ENCODE data around the gene MRPL55. TPM values are rescaled to one million over a fixed set of nuclear protein-coding genes. Genes with fewer than 3 reads are reported as not detected.
A peak's percentile ranks its signal among the peaks of the same experiment; 100 is the strongest.

MRPL55 gene
- total RNA-seq, 1 experiment from 2014 or later: 60.4 TPM

- BruUV-seq (replicated peaks): no TSS peak
- H3K27me3 ChIP-seq (replicated peaks; ENCODE audit: insufficient read depth, low read depth, low read length, poor library complexity): no peaks in the 10 kb centered on the region
- TF ChIP-seq EZH2 (IDR thresholded peaks at IDR 0.05; ENCODE audit: borderline replicate concordance, low read depth, low read length, poor library complexity, severe bottlenecking) (no peak), CTCF (conservative IDR thresholded peaks at IDR 0.05; ENCODE audit: low read depth, low read length) (no peak)
- ChIA-PET CTCF (no interaction called here), POLR2A (ENCODE audit: low non-redundant PET) (no interaction called here)
- H3K4me1 ChIP-seq (ENCODE audit: insufficient read depth, low read length, poor library complexity, severe bottlenecking): no peaks in the 10 kb centered on the region
- peaks cover 8% of the 10 kb centered on the region for H3K9me3 ChIP-seq (ENCODE audit: low read depth, low read length, poor library complexity, severe bottlenecking)
- H3K4me3 ChIP-seq (ENCODE audit: low read depth, low read length, poor library complexity, severe bottlenecking): no peak overlapping the region
- no peaks in the 10 kb centered on the region for H3K36me3 ChIP-seq (ENCODE audit: insufficient read depth, low read length, poor library complexity, severe bottlenecking)
- intact Hi-C loops (cut with micrococcal nuclease; ENCODE audit: unreplicated experiment): no loop called here
- DNase-seq (ENCODE audit: low spot score): no peak
- H3K27ac ChIP-seq (ENCODE audit: low read depth, low read length, poor library complexity, severe bottlenecking): no peak overlapping the region
These were observed 14.4 kb upstream of the MRPL55 start for GRCh38 chr1:228123505-228123904.

- Histone ChIP-seq H3K4me1 (ENCODE audit: insufficient read depth, low read length, poor library complexity, severe bottlenecking) (no peaks in the 10 kb centered on the region), H3K27me3 (replicated peaks; ENCODE audit: insufficient read depth, low read depth, low read length, poor library complexity) (no peaks in the 10 kb centered on the region), H3K9me3 (ENCODE audit: low read depth, low read length, poor library complexity, severe bottlenecking) (peaks cover 13% of the 10 kb centered on the region), H3K36me3 (ENCODE audit: insufficient read depth, low read length, poor library complexity, severe bottlenecking) (no peaks in the 10 kb centered on the region), H3K27ac (ENCODE audit: low read depth, low read length, poor library complexity, severe bottlenecking) (no peak overlapping the region), H3K4me3 (ENCODE audit: low read depth, low read length, poor library complexity, severe bottlenecking) (no peak overlapping the region)
- DNase-seq (ENCODE audit: low spot score): no peak
- intact Hi-C loops (cut with micrococcal nuclease; ENCODE audit: unreplicated experiment): no loop called here
- POLR2A ChIA-PET (ENCODE audit: low non-redundant PET): no interaction called here
- no TSS peak for BruUV-seq (replicated peaks)
- CTCF ChIA-PET: no interaction called here
- TF ChIP-seq EZH2 (IDR thresholded peaks at IDR 0.05; ENCODE audit: borderline replicate concordance, low read depth, low read length, poor library complexity, severe bottlenecking) (no peak), CTCF (conservative IDR thresholded peaks at IDR 0.05; ENCODE audit: low read depth, low read length) (no peak)
These were observed 13.9 kb upstream of the MRPL55 start for GRCh38 chr1:228122921-228123441.

DNA sequence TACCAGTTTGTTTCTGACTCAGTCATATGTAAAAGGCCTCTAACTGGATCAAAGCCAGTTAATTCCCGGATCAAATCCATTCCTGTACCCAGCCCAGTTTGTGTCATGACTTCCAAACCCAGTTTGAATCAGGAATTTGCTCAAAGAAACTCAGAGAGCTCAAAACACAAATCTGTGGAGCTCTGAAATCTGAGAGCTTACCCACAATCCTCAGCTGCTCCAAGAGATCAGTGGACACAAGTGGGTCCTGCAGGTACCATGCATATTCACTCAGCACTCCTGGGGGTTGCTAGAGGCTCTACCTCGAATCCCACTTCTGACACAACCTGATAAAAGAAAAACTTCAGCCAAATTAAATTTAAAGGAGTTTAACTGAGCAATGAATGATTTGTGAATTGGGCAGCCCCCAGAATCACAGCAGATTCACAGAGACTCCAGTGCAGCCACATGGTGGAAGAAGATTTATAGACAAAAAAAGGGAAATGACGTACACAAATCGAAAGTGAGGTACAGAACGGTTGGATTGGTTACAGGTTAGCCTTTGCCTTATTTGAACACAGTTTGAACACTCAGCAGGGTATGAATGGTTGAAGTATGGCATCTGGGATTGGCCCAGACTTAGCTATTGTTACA lies 11.9 kb upstream of the MRPL55 start:
- Histone ChIP-seq H3K27ac (ENCODE audit: low read depth, low read length, poor library complexity, severe bottlenecking) (no peak overlapping the region), H3K27me3 (replicated peaks; ENCODE audit: insufficient read depth, low read depth, low read length, poor library complexity) (no peaks in the 10 kb centered on the region), H3K4me3 (ENCODE audit: low read depth, low read length, poor library complexity, severe bottlenecking) (no peak overlapping the region), H3K4me1 (ENCODE audit: insufficient read depth, low read length, poor library complexity, severe bottlenecking) (no peaks in the 10 kb centered on the region), H3K36me3 (ENCODE audit: insufficient read depth, low read length, poor library complexity, severe bottlenecking) (no peaks in the 10 kb centered on the region), H3K9me3 (ENCODE audit: low read depth, low read length, poor library complexity, severe bottlenecking) (peaks cover 27% of the 10 kb centered on the region)
- TSS peak; percentile 61 for BruUV-seq (replicated peaks)
- POLR2A ChIA-PET (ENCODE audit: low non-redundant PET): no interaction called here
- DNase-seq (ENCODE audit: low spot score): no peak
- intact Hi-C loops (cut with micrococcal nuclease; ENCODE audit: unreplicated experiment): no loop called here
- no peak for TF ChIP-seq CTCF (conservative IDR thresholded peaks at IDR 0.05; ENCODE audit: low read depth, low read length)
- no peak for TF ChIP-seq EZH2 (IDR thresholded peaks at IDR 0.05; ENCODE audit: borderline replicate concordance, low read depth, low read length, poor library complexity, severe bottlenecking)
- CTCF ChIA-PET: no interaction called here

Data from A673 (cell line).